Natural killer cell (primary cell): ENCODE results near the gene SLC44A4. TPM values are rescaled to one million over a fixed set of nuclear protein-coding genes. Genes with fewer than 3 reads are reported as not detected.

ENCODE experiments used
- ATAC-seq, 3 donors: fragments of 150-1000 bp in 2 of 3; fragments of 200-7000 bp in 1 of 3; cut with Tn5 transposase; 1 replicate in 1 of 3; 2 replicates in 2 of 3; pipeline ENCODE4 v1.10.0; 2021; ENCODE audit warnings: mild to moderate bottlenecking in 2 of 3, moderate library complexity in 2 of 3
- DNase-seq, 2 donors: peaks; one replicate each; pipeline versions ENCODE4 v3.0.0 to v3.0.0-alpha.2; 2013 to 2021; ENCODE audit warnings: mixed read lengths in 1 of 2
- H3K27ac ChIP-seq: one replicate; pipeline ENCODE4 v1.5.1; 2013; ENCODE audit warnings: mild to moderate bottlenecking, low read length
- H3K27me3 ChIP-seq: one replicate; pipeline ENCODE4 v1.6.1; 2013; ENCODE audit warnings: low read length; ENCODE audit not compliant: control insufficient read depth, insufficient read depth
- H3K36me3 ChIP-seq: one replicate; pipeline ENCODE4 v1.6.1; 2013; ENCODE audit warnings: low read length; ENCODE audit not compliant: control insufficient read depth, insufficient read depth
- H3K4me1 ChIP-seq: one replicate; pipeline ENCODE4 v1.6.1; 2013; ENCODE audit warnings: low read length; ENCODE audit not compliant: control insufficient read depth, insufficient read depth
- H3K4me3 ChIP-seq: one replicate; pipeline ENCODE4 v1.5.1; 2013; ENCODE audit warnings: low read length
- H3K9me3 ChIP-seq: one replicate; pipeline ENCODE4 v1.6.1; 2013; ENCODE audit warnings: low read length; ENCODE audit not compliant: control insufficient read depth, insufficient read depth
- H3K27ac Mint-ChIP-seq, 2 donors: one replicate each; pipeline ENCODE4 v1.8.0; 2022; ENCODE audit warnings: mild to moderate bottlenecking in 2 of 2, mixed read lengths in 2 of 2, moderate library complexity in 1 of 2
- H3K27me3 Mint-ChIP-seq, 2 donors: one replicate each; pipeline ENCODE4 v1.8.0; 2022; ENCODE audit warnings: low read depth in 2 of 2, mixed read lengths in 2 of 2
- H3K36me3 Mint-ChIP-seq: one replicate; pipeline ENCODE4 v1.8.0; 2022; ENCODE audit warnings: mixed read lengths
- H3K4me1 Mint-ChIP-seq, 2 donors: one replicate each; pipeline ENCODE4 v1.8.0; 2022; ENCODE audit warnings: mixed read lengths in 2 of 2
- H3K4me3 Mint-ChIP-seq: one replicate; pipeline ENCODE4 v1.8.0; 2022; ENCODE audit warnings: mild to moderate bottlenecking, moderate library complexity, mixed read lengths
- H3K9me3 Mint-ChIP-seq, 2 donors: one replicate each; pipeline ENCODE4 v1.8.0; 2022; ENCODE audit warnings: mixed read lengths in 2 of 2
- WGBS: methylation state at CpG from one replicate; pipeline ENCODE4 v1.1.7; 2013; ENCODE audit warnings: missing lambda C conversion rate; ENCODE audit not compliant: insufficient coverage; 5-methylcytosine and 5-hydroxymethylcytosine counted together
- intact Hi-C: fragments of 100-400 bp; cut with micrococcal nuclease; formaldehyde crosslinking; loops from one replicate; pipeline ENCODE4 v1.14.2; 2022
- total RNA-seq, 4 donors: library from RNA; stranded (reverse); fragments of 120-200 nt in 1 of 4; gene quantifications; one replicate each; pipeline versions ENCODE4 v1.2.3 to v1.2.4, GENCODE V29; 2013 to 2022
- TF ChIP-seq, protein P1 (sequence below): fragments of 200-600 bp; IDR thresholded peaks from one replicate; pipeline ENCODE4 v1.8.0; 2022; ENCODE audit warnings: antibody characterized with exemption

Gene SLC44A4
- total RNA-seq, 3 donors from 2014 or later (not counting 1 experiment from before 2014, with no cell fraction given): 0.48 TPM; not detected in 2

DNA sequence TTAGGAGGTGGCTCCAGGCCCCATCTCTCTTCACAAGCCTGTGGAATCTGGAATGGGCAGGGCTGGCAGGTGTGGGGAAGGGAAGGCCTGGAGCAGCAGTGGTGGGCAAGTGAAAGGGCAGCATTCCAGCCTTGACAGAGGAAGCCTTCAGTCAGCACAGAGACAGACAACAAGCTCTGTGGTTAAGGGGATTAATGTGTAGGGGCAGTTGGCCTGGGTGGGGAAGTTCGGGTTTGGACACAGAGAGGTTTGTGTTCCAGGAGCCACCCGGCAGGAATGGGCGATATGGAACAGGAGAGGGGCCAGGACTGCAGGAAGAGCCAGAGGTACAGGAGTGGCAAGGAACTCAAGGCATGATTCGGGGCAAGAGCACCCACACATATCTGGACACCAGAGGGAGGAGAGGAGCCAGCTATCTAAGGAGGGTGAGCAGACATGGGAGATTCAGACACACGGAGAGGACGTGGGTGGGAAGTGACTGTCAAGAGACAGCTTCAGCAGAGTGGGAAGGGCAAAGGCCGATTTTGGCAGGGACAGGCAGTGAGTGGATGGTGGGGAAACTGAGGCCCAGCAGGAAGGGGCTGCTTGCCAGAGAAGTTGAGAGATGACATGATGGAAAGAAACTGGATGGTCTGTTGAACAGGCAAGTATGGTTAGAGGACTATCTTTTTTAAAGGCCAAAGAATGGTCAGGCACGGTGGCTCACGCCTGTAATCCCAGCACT is 2.5 kb upstream of the SLC44A4 start:
- Mint-ChIP-seq H3K4me3 (no peak overlapping the region), H3K36me3 (peaks cover 15% of the 10 kb centered on the region), H3K4me1 (peaks cover 0 to 10% of the 10 kb centered on the region in 2 donors), H3K9me3 (no peaks in the 10 kb centered on the region), H3K27me3 (no peaks in the 10 kb centered on the region), H3K27ac (no peak overlapping the region)
- 92% methylated on average over 9 of the region's 9 CpGs for WGBS
- no peak overlapping the region for H3K27ac ChIP-seq
- ATAC-seq (no peak), DNase-seq (no peak)
- H3K9me3 ChIP-seq: no peaks in the 10 kb centered on the region
- no peak overlapping the region for H3K4me3 ChIP-seq
- no peaks in the 10 kb centered on the region for H3K4me1 ChIP-seq
- TF ChIP-seq, protein P1, sequence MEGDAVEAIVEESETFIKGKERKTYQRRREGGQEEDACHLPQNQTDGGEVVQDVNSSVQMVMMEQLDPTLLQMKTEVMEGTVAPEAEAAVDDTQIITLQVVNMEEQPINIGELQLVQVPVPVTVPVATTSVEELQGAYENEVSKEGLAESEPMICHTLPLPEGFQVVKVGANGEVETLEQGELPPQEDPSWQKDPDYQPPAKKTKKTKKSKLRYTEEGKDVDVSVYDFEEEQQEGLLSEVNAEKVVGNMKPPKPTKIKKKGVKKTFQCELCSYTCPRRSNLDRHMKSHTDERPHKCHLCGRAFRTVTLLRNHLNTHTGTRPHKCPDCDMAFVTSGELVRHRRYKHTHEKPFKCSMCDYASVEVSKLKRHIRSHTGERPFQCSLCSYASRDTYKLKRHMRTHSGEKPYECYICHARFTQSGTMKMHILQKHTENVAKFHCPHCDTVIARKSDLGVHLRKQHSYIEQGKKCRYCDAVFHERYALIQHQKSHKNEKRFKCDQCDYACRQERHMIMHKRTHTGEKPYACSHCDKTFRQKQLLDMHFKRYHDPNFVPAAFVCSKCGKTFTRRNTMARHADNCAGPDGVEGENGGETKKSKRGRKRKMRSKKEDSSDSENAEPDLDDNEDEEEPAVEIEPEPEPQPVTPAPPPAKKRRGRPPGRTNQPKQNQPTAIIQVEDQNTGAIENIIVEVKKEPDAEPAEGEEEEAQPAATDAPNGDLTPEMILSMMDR: no peak
- H3K36me3 ChIP-seq: peaks cover 51% of the 10 kb centered on the region
- H3K27me3 ChIP-seq: no peaks in the 10 kb centered on the region
- intact Hi-C loops: no loop called here

- ATAC-seq (no peak), DNase-seq (no peak)
- Mint-ChIP-seq H3K9me3 (no peaks in the 10 kb centered on the region), H3K4me1 (peaks cover 0 to 10% of the 10 kb centered on the region in 2 donors), H3K36me3 (peaks cover 10% of the 10 kb centered on the region), H3K27me3 (no peaks in the 10 kb centered on the region), H3K27ac (no peak overlapping the region), H3K4me3 (no peak overlapping the region)
- no peaks in the 10 kb centered on the region for H3K9me3 ChIP-seq
- H3K27me3 ChIP-seq: no peaks in the 10 kb centered on the region
- H3K4me3 ChIP-seq: no peak overlapping the region
- H3K4me1 ChIP-seq: no peaks in the 10 kb centered on the region
- intact Hi-C loops: no loop called here
- TF ChIP-seq, protein P1: no peak
- H3K36me3 ChIP-seq: peaks cover 50% of the 10 kb centered on the region
- H3K27ac ChIP-seq: no peak overlapping the region
- WGBS: 98% methylated on average over 10 of the region's 10 CpGs
These were observed 1.8 kb upstream of the SLC44A4 start for GRCh38 chr6:31880616-31881015.

- ATAC-seq: no peak
- no peak overlapping the region for H3K27ac ChIP-seq
- H3K4me3 ChIP-seq: no peak overlapping the region
- Mint-ChIP-seq H3K27me3 (no peaks in the 10 kb centered on the region), H3K4me3 (no peak overlapping the region), H3K27ac (no peak overlapping the region), H3K9me3 (no peaks in the 10 kb centered on the region), H3K36me3 (peaks cover 10% of the 10 kb centered on the region), H3K4me1 (peaks cover 0 to 10% of the 10 kb centered on the region in 2 donors)
- DNase-seq: no peak
- intact Hi-C loops: no loop called here
- H3K9me3 ChIP-seq: no peaks in the 10 kb centered on the region
- TF ChIP-seq, protein P1: no peak
- no peaks in the 10 kb centered on the region for H3K4me1 ChIP-seq
- no peaks in the 10 kb centered on the region for H3K27me3 ChIP-seq
- WGBS: 94% methylated on average over 10 of the region's 10 CpGs
- H3K36me3 ChIP-seq: peaks cover 50% of the 10 kb centered on the region
These were observed 1.1 kb upstream of the SLC44A4 start for GRCh38 chr6:31879901-31880300.

GRCh38 chr6:31879143-31879542 is 346 bp upstream of the SLC44A4 start:
- Histone ChIP-seq H3K4me3 (no peak overlapping the region), H3K27me3 (no peaks in the 10 kb centered on the region), H3K27ac (no peak overlapping the region), H3K36me3 (peaks cover 42% of the 10 kb centered on the region), H3K4me1 (no peaks in the 10 kb centered on the region), H3K9me3 (no peaks in the 10 kb centered on the region)
- peaks cover 0 to 10% of the 10 kb centered on the region in 2 donors for H3K4me1 Mint-ChIP-seq
- intact Hi-C loops: no loop called here
- DNase-seq (no peak), ATAC-seq (no peak)
- no peaks in the 10 kb centered on the region for H3K9me3 Mint-ChIP-seq
- no peak overlapping the region for H3K4me3 Mint-ChIP-seq
- H3K27me3 Mint-ChIP-seq: no peaks in the 10 kb centered on the region
- TF ChIP-seq, protein P1: no peak
- H3K36me3 Mint-ChIP-seq: peaks cover 10% of the 10 kb centered on the region
- H3K27ac Mint-ChIP-seq: no peak overlapping the region
- WGBS: 87% methylated on average over 13 of the region's 13 CpGs
